Left colon (tissue), 2 donors: ENCODE data around the gene ARL5C. TPM values are rescaled to one million over a fixed set of nuclear protein-coding genes. Genes with fewer than 3 reads are reported as not detected.
"Not testable (repeated sequence)": the region's sequence is repeated elsewhere in the genome, so short reads cannot be mapped to it uniquely, and the experiment has no call there.

ENCODE experiments used
- ATAC-seq: fragments of 200-7000 bp; cut with Tn5 transposase; one replicate; pipeline ENCODE4 v1.9.1; 2020; ENCODE audit warnings: mild to moderate bottlenecking, moderate library complexity
- DNase-seq, 2 donors: peaks; one replicate each; pipeline ENCODE4 v3.0.0-alpha.2; 2020
- intact Hi-C, 2 donors: fragments of 100-400 bp; cut with DNase I in 1 of 2; cut with micrococcal nuclease in 1 of 2; formaldehyde crosslinking; loops; one replicate each; pipeline versions ENCODE4 v1.11.2 to v1.14.0; 2022; cut with DNase I, micrococcal nuclease
- total RNA-seq, 2 donors: library from RNA; stranded (reverse); fragmentation: NEBNext Ultra II Directional; extraction: Animal tissue kit (Norgen Biotek cat#: 25700); gene quantifications; one replicate each; pipeline ENCODE4 v1.2.1, GENCODE V29; 2021
- donor health status: DM: no; HTN: no; CAD: no.
- donor health status: DM: yes; HTN: yes; CAD: no.

ARL5C gene
- total RNA-seq, 2 donors from 2014 or later, result 0.56 TPM; not detected in 1

DNA sequence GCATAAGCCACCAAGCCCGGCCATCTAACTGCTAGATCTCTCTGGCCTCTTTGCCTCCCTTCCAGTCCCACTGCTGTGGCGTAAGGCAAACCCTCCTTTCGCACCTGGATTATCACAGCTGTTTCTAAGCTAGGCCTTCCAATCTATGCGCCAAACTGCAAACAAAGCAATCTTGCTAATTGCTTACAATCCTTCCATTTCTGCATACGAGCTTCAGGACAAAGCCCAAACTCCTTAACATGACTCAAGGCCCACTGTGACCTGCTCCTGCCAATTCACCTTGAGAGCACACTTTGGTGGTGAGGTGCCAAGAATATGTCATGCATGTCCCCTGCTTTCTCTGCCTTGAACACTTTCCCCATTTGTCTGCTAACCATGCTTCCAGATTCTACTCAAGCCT is 6.0 kb upstream of the ARL5C start:
- ATAC-seq (no peak), DNase-seq (no peak)
- intact Hi-C loops, result no loop called here

- ATAC-seq (no peak), DNase-seq (no peak)
- intact Hi-C loops, result no loop called here
These were observed 4.6 kb upstream of the ARL5C start for GRCh38 chr17:39170558-39170957.

DNA sequence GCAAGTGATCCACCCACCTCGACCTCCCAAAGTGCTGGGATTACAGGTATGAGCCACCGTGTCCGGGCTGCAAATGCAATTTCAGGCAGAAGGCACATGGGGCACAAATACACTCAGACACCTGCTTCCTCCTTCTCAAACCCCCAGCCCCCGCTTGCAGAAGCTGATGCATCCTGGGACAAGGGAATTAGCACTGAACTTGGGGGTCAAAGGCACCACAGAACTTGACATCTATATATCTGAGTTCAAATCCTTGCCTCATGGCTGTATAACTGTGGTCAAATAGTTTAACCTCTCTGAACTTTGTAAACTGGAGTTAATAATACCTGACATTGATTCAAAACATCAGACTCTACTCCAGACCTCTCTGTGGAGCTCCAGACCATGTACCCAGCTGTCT is 4.1 kb upstream of the ARL5C start:
- ATAC-seq (no peak), DNase-seq (no peak)
- intact Hi-C loops, result no loop called here

DNA sequence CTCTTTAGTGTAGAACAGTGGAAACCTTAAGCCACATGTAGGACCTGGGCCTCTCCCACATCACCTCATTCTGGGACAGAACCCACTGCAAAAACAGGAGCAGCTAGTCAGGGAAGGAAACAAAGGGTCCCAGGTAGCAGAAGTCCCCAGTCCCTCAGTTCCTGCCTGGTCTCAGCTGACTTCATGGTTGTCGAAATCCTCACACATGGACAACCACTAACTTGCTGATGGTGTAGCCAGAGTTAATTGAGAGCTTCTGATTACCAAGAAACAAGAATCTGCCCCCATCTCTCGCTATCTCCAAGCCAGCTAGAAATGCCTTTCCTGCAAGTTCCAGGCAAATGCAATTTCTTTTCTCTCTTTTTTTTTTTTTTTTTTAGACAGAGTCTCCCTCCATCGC is 3.6 kb upstream of the ARL5C start:
- DNase-seq (no peak), ATAC-seq (no peak)
- intact Hi-C loops, result no loop called here

GRCh38 chr17:39169101-39169500 is 3.1 kb upstream of the ARL5C start:
- DNase-seq (no peak), ATAC-seq (no peak)
- intact Hi-C loops, result no loop called here

GRCh38 chr17:39168503-39168902 is 2.5 kb upstream of the ARL5C start:
- DNase-seq, ATAC-seq, intact Hi-C loops: not testable (repeated sequence)

DNA sequence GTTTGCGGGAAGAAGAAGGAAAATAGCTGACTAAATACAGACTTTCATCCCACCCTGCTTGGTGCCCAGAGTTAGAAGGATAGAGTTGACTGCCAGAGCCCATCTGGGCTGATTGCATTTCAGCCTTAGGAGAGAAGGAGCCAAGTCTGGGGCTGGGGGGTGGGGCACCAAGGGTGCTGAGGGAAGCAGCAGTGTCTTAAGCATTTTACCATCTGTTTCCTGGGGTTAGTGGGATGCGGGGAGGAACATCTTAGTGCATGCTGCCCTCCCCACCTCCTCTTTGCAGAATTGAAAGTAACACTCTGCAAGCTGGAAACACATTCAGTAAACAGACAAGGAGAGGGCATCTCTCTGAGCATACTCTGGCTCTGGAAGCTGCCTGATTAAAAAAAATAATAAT is 1.5 kb upstream of the ARL5C start:
- ATAC-seq, result no peak
- intact Hi-C loops, result no loop called here
- DNase-seq, result no peak

DNA sequence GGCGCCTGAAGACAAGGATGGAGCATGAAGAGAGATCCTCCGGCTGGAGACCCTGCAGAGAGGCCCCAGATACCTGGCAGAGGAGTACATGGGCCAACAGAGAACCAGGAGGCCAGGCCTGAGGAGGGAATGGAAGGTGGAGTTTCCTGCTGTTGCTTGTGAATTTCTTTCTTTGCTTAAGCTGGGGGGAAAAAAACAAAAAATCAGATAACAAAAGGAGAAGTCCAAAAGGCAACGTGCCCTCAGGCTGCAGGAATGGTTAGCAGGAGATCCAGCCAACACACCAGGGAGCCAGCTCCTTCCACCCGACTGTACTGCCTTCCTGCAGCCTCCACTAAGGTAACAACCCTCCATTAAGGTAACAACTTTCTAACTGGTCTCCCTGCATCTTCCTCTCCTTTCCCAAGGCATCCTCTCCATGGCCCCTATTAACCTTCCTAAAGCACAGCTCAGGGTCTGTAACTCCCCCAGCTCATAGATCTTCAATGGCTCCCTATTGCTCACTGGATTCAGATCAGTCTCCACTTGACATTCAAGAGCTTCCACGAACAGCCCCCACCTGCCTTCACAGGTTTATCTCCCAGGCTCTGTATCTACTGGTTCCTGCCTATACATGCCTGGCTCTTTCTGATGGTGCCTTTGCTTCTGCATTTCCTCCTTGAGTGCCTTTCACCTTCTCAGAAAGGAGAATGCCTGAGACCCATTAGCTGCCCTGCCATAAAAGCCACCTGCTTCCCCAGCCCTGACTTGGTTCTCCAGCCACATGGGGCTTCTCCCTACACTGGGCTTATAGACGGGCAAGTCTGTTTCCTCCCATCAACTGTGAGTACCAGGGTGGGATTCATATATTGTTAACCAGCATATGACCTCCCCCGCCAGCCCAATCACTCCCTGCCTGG is 725 bp upstream of the ARL5C start:
- ATAC-seq (peak; percentile 13), DNase-seq (no peak)
- intact Hi-C loops, result no loop called here

DNA sequence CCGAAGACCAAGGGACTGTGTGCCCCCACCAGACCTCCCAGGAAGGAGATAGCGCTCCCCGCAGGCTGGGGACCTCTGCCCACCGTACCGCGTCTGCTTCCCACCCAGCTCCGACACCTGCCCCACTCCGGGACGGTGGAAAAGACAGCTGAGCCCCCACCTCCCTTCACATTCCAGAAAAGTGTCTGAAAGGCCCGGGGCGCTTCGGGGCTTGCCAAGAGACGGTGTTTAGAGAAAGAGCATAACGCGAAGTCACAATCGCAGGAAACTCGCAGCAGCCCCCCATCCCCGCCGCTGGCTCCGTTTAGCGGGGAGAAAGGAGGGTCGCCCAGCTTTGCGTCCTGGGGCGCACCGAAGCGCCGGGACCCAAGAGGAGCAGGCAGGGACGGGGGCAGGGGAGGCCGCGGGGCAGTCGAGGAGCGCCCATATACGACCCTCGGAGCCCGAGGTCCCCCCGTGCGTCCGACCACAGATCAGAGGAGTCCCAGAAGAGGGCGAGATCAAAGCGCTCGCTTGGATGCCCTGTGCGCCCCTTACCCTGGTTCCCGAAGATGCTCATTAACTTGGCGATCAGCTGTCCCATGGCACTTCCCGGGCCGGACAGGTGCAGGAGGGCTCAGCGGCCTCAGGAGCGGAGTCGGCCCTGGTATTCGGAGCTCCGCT is 652 bp downstream of the ARL5C start:
- no peak for ATAC-seq

GRCh38 chr17:39164675-39165143 is 1.3 kb downstream of the ARL5C start:
- DNase-seq (peak; percentile 87 to 89), ATAC-seq (peak; percentile 87)
- intact Hi-C loops, result no loop called here

More for the DNA sequence above, 652 bp downstream of the ARL5C start:
- intact Hi-C loops, result no loop called here
- no peak for DNase-seq

GRCh38 chr17:39161962-39162361 is 4.0 kb downstream of the ARL5C start:
- no peak for DNase-seq
- intact Hi-C loops, result no loop called here
- ATAC-seq, result no peak

DNA sequence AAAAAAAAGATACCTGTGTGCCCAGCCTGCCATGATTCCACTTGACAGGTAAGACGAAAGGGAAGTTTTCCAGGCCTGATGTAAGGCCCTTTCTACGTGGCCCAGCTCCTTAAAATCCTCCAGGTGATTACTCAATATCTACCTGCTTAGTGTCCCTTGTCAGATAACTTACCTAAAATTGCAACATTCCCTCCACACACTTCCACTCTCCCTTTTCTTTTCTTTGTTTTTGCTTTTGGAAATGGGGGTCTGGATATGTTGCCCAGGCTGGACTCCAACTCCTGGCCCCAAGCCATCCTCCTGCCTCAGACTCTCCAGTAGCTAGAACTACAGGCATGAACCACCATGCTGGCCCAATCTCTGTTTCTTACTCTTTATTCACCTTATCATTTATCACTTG is 7.3 kb downstream of the ARL5C start:
- intact Hi-C loops, result loop anchor here in 1 of 2 donors (10.0 kb wide), 1 partner anchor 174 kb away; no protein-coding TSS in a partner anchor
- DNase-seq, result no peak
- no peak for ATAC-seq

- DNase-seq (no peak), ATAC-seq (no peak)
- intact Hi-C loops, result loop anchor here in 1 of 2 donors (10.0 kb wide), 1 partner anchor 172 kb away; no protein-coding TSS in a partner anchor
These were observed 9.5 kb downstream of the ARL5C start for GRCh38 chr17:39156491-39156890.

DNA sequence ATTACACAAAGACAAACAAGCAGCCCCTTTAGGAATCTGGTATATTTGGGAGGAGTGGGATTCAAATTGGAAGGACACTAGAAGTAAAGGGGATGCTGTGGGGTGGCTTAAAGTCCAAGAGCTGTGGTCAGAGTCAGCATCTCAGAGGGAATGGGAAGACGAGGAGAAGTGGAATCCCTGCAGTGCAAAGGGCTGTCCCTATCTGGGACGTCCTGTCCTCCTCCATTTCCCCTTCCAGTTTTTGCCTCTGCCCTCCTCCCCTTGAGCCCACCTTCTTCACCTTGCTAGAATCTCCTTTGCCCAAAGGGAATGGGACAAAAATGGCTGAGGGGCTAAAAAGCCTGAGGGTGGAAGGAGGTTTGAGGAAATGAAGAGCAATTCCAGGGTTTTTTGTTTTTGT is 10.3 kb downstream of the ARL5C start:
- intact Hi-C loops, result loop anchor here in 1 of 2 donors (10.0 kb wide), 1 partner anchor 171 kb away; no protein-coding TSS in a partner anchor
- ATAC-seq (no peak), DNase-seq (no peak)

DNA sequence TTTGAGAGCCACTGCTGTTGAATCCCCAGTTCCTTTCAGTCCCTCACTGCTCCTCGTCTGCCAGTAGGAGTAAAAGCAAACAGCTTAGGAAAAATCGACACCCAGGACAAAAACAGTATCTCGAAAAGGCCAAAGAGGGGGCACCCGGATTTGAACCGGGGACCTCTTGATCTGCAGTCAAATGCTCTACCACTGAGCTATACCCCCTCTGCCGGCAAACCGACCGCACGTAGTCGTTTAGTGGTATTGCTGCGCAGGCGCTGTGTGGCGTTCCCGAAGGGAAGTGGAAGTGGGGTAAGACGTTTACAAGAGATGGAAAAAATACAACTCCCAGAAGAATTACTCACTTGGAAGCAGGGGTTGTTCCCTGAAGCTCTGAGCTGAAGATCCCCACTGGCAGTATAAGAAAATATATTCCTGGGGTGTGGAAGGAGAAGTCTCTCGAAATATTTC is 12.3 kb downstream of the ARL5C start:
- intact Hi-C loops, result loop anchor here (5.0 to 10.0 kb wide), 3 partner anchors 96 to 171 kb away; no protein-coding TSS in a partner anchor
- DNase-seq (peak; percentile 86 to 91), ATAC-seq (peak; percentile 77)

GRCh38 chr17:39151943-39152818 is 13.8 kb downstream of the ARL5C start:
- ATAC-seq, result no peak
- no peak for DNase-seq
- intact Hi-C loops, result loop anchor here (5.0 to 10.0 kb wide), 3 partner anchors 95 to 170 kb away; no protein-coding TSS in a partner anchor

DNA sequence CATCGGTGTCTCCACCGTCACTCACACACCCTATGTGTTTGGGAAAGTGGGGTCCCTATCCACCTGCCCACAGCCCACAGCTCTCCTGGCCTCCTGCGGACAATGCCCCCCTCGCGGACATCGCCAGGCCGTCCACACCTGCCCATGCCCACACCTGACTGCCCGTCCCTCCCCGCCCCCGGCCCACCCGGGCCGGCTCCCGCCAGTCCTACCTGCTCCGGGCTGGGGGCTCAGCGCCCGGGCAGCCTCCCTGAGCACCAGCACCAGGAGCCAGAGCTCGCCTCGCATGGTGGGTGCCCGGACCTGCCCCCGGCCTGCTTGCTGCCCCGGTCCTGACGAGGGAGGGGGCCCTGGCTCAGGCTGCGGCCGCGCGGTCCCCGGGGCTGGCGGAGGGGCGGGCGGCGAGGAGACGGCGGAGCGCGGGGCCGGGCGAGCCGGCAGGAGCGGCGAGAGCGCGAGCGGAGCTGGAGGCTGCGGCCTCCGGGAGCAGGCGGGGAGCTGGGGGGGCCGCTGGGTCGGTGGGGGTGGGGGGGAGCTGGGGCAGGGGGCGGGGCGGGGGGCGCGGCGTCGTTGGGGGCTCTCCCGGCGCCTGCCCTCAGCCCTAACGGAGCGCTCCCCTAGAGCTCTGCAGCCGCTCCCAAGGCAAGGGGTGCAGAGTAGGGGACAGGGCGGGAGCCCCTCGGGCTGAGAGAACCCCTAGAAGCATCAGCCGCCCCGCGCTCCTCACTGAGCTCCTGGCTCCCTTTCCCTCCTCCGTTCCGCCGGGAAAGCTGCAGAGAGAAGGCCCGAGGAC is 14.6 kb downstream of the ARL5C start, which contains the start of gene PLXDC1:
Gene PLXDC1, minus strand, starts transcription at position 488 of the 793 bp plus-strand sequence. Its CDS starts 200 bp downstream, at position 288.
- intact Hi-C loops, result loop anchor here (5.0 to 10.0 kb wide), 3 partner anchors 94 to 169 kb away; no protein-coding TSS in a partner anchor
- peak in 1 of 2 donors; percentile 31 for DNase-seq

DNA sequence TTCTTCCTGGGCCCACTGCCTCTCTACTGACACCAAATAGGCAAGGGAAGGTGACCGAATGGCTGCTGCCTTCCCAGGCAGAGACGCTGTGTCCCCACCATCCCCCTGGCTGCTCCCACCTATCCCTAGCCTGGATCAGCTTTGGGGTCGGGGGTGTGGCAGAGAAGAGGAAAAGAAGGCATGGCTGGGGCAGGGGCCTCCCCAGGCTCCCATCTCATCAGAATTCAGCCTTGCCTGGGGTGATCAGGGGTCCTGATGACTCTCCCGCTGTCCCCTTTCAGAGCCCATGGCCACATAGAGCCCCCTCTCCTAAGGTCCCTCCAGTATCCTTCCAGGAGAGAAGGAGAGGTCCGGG is 15.2 kb downstream of the ARL5C start:
- DNase-seq (no peak), ATAC-seq (no peak)
- intact Hi-C loops, result loop anchor here (5.0 to 10.0 kb wide), 3 partner anchors 93 to 168 kb away; no protein-coding TSS in a partner anchor

More for the DNA sequence above, 14.6 kb downstream of the ARL5C start, which contains the start of gene PLXDC1:
- ATAC-seq, result no peak
